ENCODE data around the gene SCN1A. TPM values are rescaled to one million over a fixed set of nuclear protein-coding genes. Genes with fewer than 3 reads are reported as not detected.
A peak's percentile ranks its signal among the peaks of the same experiment; 100 is the strongest.

Gene SCN1A
- total and polyA plus RNA-seq, 2 of the 13 experiments (the other 11 are each of a cell fraction or from before 2014, with no cell fraction given), result 19.9 to 39.4 TPM

DNA sequence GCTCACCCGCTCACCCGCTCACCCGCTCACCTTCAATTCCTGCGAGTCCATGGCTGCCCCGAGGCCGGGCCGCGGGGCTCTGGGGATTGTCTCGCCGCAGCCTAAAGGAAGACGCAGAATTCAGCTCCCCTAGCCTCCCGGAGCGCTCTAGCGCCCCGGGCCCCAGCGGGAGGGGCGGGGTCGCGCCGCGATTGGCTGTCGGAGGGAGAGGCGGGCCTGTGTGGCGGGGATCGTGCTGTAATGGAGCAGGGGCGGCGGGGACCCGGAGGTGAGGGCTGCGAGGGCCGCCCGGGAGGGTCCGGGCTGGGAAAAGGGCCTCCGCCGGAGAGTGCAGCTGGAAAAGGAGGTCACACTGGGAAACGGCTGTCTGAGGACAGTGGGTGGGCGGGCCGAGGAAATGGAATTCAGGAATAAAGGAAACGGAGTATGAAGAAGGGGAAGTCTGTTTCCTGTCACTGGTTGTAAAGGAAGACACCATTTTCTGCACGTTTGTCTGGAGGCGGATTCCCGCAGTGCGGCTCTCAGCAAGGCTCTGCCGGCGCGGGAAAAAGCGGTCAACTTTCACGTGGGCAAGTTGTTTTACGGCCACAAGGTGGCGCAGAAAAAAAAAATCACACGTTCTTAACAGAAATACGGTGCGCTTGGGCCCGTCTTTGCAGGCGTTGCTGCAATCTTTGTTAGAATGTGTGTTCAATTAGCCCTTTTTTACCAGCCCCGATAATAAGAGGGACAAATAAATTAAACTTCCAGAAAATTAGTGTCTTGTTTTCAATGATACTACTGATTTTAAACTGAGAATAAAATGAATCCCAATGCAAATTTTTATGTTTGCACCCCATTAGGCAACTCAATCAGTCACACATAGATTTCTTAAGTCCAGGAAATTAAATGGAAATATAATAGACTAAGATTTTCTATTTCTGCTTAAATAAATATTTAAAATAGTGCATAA is 173.9 kb downstream of the SCN1A start, which contains the start of gene TTC21B (continued):
- TF ChIP-seq, protein P1, sequence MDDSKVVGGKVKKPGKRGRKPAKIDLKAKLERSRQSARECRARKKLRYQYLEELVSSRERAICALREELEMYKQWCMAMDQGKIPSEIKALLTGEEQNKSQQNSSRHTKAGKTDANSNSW (CRISPR knock-in tag; IDR thresholded peaks at IDR 0.05; ENCODE audit: borderline replicate concordance), result no peak
- TF ChIP-seq ZMAT3 (CRISPR knock-in tag; conservative IDR thresholded peaks at IDR 0.05) (peak; percentile 83), SPEN (CRISPR knock-in tag; IDR thresholded peaks at IDR 0.05; ENCODE audit: low read depth) (peak; percentile 92; the same call in 1 of the 2 replicates), KAT2B (IDR thresholded peaks at IDR 0.05; ENCODE audit: borderline replicate concordance, low read depth, low read length) (no peak), ZNF446 (CRISPR knock-in tag; IDR thresholded peaks at IDR 0.05) (peak; percentile 91), NBN (conservative IDR thresholded peaks at IDR 0.05) (no peak), MXD4 (CRISPR knock-in tag; IDR thresholded peaks at IDR 0.05) (peak; percentile 95), RARA (CRISPR knock-in tag; IDR thresholded peaks at IDR 0.05) (peak; percentile 4; the same call in 1 of the 2 replicates), ZBTB44 (CRISPR knock-in tag; IDR thresholded peaks at IDR 0.05) (no peak; the same call in 1 of the 2 replicates), TBP (CRISPR knock-in tag; IDR thresholded peaks at IDR 0.05) (no peak), ARHGAP35 (CRISPR knock-in tag; IDR thresholded peaks at IDR 0.05; ENCODE audit: borderline replicate concordance) (0 out of 2 replicates have a peak, but pooled peaks have one; percentile 47), ZNF513 (CRISPR knock-in tag; conservative IDR thresholded peaks at IDR 0.05) (no peak), HIC2 (CRISPR knock-in tag; IDR thresholded peaks at IDR 0.05; ENCODE audit: low read depth) (no peak), ZKSCAN1 (IDR thresholded peaks at IDR 0.05; ENCODE audit: low read length) (no peak), JUND (CRISPR knock-in tag; IDR thresholded peaks at IDR 0.05) (peak; percentile 20; the same call in 1 of the 2 replicates), NR2F2 (IDR thresholded peaks at IDR 0.05; ENCODE audit: borderline replicate concordance, low read depth) (peak; percentile 66; the same call in 1 of the 2 replicates), KDM3A (CRISPR knock-in tag; IDR thresholded peaks at IDR 0.05; ENCODE audit: low read depth) (peak; percentile 90; the same call in 1 of the 2 replicates), MAFF (IDR thresholded peaks at IDR 0.05; ENCODE audit: low read depth, low read length) (no peak), TARDBP (CRISPR knock-in tag; IDR thresholded peaks at IDR 0.05) (peak; percentile 67; the same call in 1 of the 2 replicates), TOE1 (CRISPR knock-in tag; IDR thresholded peaks at IDR 0.05) (peak; percentile 81), ZZZ3 (CRISPR knock-in tag; IDR thresholded peaks at IDR 0.05; ENCODE audit: borderline replicate concordance) (no peak)
- TF ChIP-seq, protein P2, sequence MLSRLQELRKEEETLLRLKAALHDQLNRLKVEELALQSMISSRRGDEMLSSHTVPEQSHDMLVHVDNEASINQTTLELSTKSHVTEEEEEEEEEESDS (CRISPR knock-in tag; IDR thresholded peaks at IDR 0.05; ENCODE audit: borderline replicate concordance), result no peak
- TF ChIP-seq, protein P3, sequence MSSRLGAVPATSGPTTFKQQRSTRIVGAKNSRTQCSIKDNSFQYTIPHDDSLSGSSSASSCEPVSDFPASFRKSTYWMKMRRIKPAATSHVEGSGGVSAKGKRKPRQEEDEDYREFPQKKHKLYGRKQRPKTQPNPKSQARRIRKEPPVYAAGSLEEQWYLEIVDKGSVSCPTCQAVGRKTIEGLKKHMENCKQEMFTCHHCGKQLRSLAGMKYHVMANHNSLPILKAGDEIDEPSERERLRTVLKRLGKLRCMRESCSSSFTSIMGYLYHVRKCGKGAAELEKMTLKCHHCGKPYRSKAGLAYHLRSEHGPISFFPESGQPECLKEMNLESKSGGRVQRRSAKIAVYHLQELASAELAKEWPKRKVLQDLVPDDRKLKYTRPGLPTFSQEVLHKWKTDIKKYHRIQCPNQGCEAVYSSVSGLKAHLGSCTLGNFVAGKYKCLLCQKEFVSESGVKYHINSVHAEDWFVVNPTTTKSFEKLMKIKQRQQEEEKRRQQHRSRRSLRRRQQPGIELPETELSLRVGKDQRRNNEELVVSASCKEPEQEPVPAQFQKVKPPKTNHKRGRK (CRISPR knock-in tag; IDR thresholded peaks at IDR 0.05), result peak; percentile 75; the same call in 1 of the 2 replicates
